ENCODE results near the gene ME1. TPM values are rescaled to one million over a fixed set of nuclear protein-coding genes. Genes with fewer than 3 reads are reported as not detected.

ME1 gene
- 8.3 and 20.3 TPM in 2 replicates for total RNA-seq

DNA sequence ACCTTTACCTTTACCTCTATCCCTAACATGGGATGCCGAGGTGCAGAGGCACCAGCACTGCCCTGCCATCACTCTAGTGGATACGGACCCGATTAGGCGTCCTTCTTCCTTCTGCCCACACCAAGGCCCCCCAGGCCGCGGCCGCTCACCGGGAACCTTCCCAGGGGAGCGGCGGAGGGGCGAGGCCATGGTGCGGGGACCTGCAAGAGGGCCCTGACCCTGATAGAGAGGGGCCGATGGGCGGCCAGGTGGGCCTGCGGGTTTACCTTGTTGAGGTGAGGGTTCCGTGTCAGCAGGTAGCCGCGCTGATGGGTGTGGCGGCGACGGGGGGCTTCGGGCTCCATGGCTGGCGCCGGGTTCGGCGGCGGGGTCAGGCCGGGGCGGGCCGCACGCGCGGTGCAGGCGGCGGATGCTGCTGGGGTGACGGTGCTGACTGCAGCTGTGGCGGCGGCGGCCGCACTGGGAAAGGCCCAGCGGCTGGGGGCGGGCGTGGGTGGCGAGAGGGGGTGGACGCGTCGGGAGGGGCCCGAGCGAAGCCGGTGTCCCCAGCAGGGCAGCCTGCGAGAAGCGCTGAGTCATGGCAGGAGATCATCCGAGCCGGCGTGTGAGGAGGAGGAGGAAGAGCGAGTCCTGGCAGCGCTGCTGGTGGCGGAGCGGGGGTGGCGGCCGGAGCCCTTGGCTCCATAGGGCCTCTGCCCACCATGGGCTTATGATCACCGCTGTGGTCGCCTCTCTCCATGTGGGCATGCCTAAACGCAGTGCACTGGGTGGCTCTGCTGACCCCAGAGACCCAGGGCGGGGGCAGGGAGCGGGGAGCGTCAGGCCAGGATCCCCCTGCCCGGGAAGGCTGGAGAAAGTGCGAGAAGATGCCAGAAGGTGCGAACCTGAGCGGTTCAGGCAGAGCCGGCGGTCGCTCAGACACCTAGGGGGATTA, at the start of gene ME1:
Gene ME1 (minus strand): TSS at position 441 of the 934 bp plus-strand sequence. CDS start 97 bp downstream, at position 344.

DNA sequence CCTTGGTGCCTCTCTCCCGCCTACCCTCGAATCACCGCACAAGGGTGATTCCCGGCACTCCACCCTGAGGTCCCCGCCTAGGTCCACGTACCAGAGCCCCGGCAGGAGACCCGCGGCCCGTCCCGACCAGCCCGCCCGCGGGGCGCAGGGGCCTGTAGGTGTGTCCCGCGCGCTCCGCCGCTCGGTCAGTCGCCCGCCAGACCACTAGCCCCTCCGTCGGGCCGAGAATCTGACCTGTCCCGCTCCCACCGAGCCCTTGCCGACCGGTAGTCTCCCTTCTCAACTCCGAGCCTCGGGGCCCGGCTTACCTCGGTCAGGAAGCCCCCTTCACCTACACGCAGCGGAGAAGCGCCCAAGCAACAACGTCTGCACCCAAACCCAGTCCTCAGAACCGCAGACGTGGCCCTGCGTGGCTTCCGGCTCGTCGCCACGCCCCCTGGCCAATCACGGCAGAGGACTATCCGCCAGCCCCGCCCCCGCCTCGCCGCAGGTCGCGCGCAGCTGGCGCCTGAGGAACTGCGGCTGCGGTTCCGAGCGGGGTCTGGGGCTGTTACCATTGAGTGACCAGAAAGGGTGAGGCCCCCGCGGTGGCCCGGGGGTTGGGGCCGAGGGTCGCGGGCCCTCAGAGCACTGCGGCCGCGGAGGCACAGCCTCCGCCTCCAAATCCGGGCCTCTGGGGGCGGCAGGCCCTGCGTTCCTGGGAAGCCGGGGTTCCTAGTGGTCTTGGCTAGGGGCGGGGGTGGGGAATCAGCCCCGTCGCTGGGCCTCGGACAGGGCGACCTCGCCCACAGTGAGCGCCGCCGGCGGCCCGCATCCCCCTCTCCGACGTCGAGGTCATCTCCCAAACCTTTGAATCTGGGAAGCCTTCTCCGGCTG, 237.7 kb downstream of the ME1 start, which contains the start of the genes PGM3 and RWDD2A:
Gene PGM3 (minus strand): TSS at position 395 of the 876 bp plus-strand sequence. CDS start 2,253 bp downstream, outside the sequence.
Gene RWDD2A (plus strand): TSS at position 487 of the 876 bp plus-strand sequence. CDS start 1,095 bp downstream, outside the sequence.

Other genes starting within 250 kb of the ME1 start
- gene PGM3, start 237.8 kb downstream of the ME1 start, total RNA-seq: 109 and 120 TPM in 2 replicates
- 5.0 and 5.7 TPM in 2 replicates for gene RWDD2A, start 237.7 kb downstream of the ME1 start, total RNA-seq
- 1.6 and 8.7 TPM in 2 replicates for gene PRSS35, start 81.5 kb upstream of the ME1 start, total RNA-seq

All from aortic smooth muscle cell (primary cell).